Right lobe of liver (tissue), 6 donors: ENCODE measurements around the gene DES. TPM values are rescaled to one million over a fixed set of nuclear protein-coding genes. Genes with fewer than 3 reads are reported as not detected.

Source experiments
- ATAC-seq, 4 donors: fragments of 200-7000 bp; cut with Tn5 transposase; one replicate each; pipeline ENCODE4 v1.9.1; 2020; ENCODE audit warnings: mild to moderate bottlenecking in 4 of 4, moderate library complexity in 4 of 4
- DNase-seq, 3 donors: peaks; one replicate each; pipeline ENCODE4 v3.0.0-alpha.2; 2020
- H3K27ac ChIP-seq, 3 donors: fragments of 200-600 bp; one replicate each; pipeline ENCODE4 v1.8.0; 2022
- H3K27me3 ChIP-seq, 2 donors: fragments of 200-600 bp; one replicate each; pipeline ENCODE4 v1.8.0; 2022
- H3K36me3 ChIP-seq, 4 donors: fragments of 200-600 bp; sonication (generic) in 1 of 4; one replicate each; pipeline versions ENCODE4 v1.5.1 to v1.8.0; 2017 to 2022; ENCODE audit warnings: control low read depth in 1 of 4
- H3K4me1 ChIP-seq, 4 donors: fragments of 200-600 bp; sonication (generic) in 1 of 4; one replicate each; pipeline versions ENCODE4 v1.5.1 to v1.8.0; 2017 to 2022; ENCODE audit warnings: control low read depth in 1 of 4
- H3K4me3 ChIP-seq, 3 donors: fragments of 200-600 bp; one replicate each; pipeline ENCODE4 v1.8.0; 2022
- H3K9me3 ChIP-seq, 4 donors: fragments of 200-600 bp; sonication (generic) in 1 of 4; one replicate each; pipeline versions ENCODE4 v1.5.1 to v1.8.0; 2017 to 2022; ENCODE audit warnings: control low read depth in 1 of 4
- CTCF ChIP-seq, 4 donors: fragments of 200-600 bp in 3 of 4; fragments of 450-650 bp in 1 of 4; IDR thresholded peaks; one replicate each; pipeline versions ENCODE4 v1.5.1 to v1.8.0; 2016 to 2022; ENCODE audit warnings: antibody characterized with exemption in 4 of 4, mild to moderate bottlenecking in 2 of 4
- POLR2A ChIP-seq: fragments of 450-650 bp; IDR thresholded peaks from one replicate; pipeline ENCODE4 v1.6.1; 2017; ENCODE audit warnings: antibody characterized with exemption, mild to moderate bottlenecking
- WGBS: methylation state at CpG from one replicate; pipeline ENCODE4 v1.1.6; 2018; ENCODE audit warnings: low coverage, low lambda C conversion rate; ENCODE audit not compliant: insufficient coverage; ENCODE audit errors: missing lambda C conversion rate; 5-methylcytosine and 5-hydroxymethylcytosine counted together
- intact Hi-C, 2 donors: fragments of 100-400 bp; cut with DNase I; formaldehyde crosslinking; loops; one replicate each; pipeline versions ENCODE4 v1.11.2 to v1.14.1; 2022
- long read RNA-seq: library from polyadenylated mRNA; unstranded; transcript quantifications from one replicate; pipeline ENCODE4 v2.0.0, GENCODE V29; 2019
- total RNA-seq, 6 experiments: library from RNA; depleted of rRNA in 2 of 6; stranded (reverse); fragments of >200 nt in 2 of 6; fragmentation: NEBNext Ultra II Directional in 3 of 6; extraction: Animal tissue kit (Norgen Biotek cat#: 25700) in 3 of 6; gene quantifications; one replicate each; pipeline versions ENCODE4 v1.1.0 to v1.2.4, GENCODE V29; 2016 to 2023
- donor health status: DM: no; HTN: yes; CAD: no.
- donor health status: DM: no; HTN: no; CAD: no.
- donor health status: DM: no; HTN: no; CAD: no.
- donor health status: DM: no; HTN: yes; CAD: no.
- donor health status: DM: no; HTN: yes; CAD: no.

Gene DES
- total RNA-seq, result 10 to 100 TPM in 1 of 6 experiments, 1 to 10 TPM in 5; 1.2 to 25.6 (median 2.5) TPM
- long read RNA-seq, result 0 reads

GRCh38 chr2:219418155-219419011, at the start of gene DES:
Gene DES (plus strand): TSS chr2:219418377. CDS start chr2:219418463, 86 bp downstream.
- no peaks in the 10 kb centered on the region for H3K36me3 ChIP-seq
- H3K4me3 ChIP-seq, result no peak within 1 kb of the TSS
- DNase-seq, result no peak
- no peaks in the 10 kb centered on the region for H3K9me3 ChIP-seq
- WGBS, result 8% methylated on average over 17 of the region's 98 CpGs
- no peak for TF ChIP-seq POLR2A
- no peak for TF ChIP-seq CTCF (IDR thresholded peaks at IDR 0.05)
- H3K27me3 ChIP-seq, result peaks cover 0 to 12% of the 10 kb centered on the region in 2 donors
- no peaks in the 10 kb centered on the region for H3K4me1 ChIP-seq
- no peak for ATAC-seq
- intact Hi-C loops, result no loop called here
- H3K27ac ChIP-seq, result no peak within 1 kb of the TSS

GRCh38 chr2:219368690-219369191, 49.4 kb upstream of the DES start:
- H3K27me3 ChIP-seq, result no peaks in the 10 kb centered on the region
- H3K9me3 ChIP-seq, result no peaks in the 10 kb centered on the region
- TF ChIP-seq CTCF (IDR thresholded peaks at IDR 0.05), result no peak
- no peak for TF ChIP-seq POLR2A
- H3K4me3 ChIP-seq, result no peak overlapping the region
- intact Hi-C loops, result no loop called here
- H3K27ac ChIP-seq, result no peak overlapping the region
- ATAC-seq (peak in 3 of 4 donors; percentile 28 to 47 (median 45)), DNase-seq (no peak)
- WGBS, result 33% methylated on average over 3 of the region's 3 CpGs
- H3K36me3 ChIP-seq, result peaks cover 0 to 6% (median 2%) of the 10 kb centered on the region in 4 donors
- H3K4me1 ChIP-seq, result no peaks in the 10 kb centered on the region

- intact Hi-C loops, result no loop called here
- peak; percentile 90 to 98 (median 94) for ATAC-seq
- Histone ChIP-seq H3K36me3 (peaks cover 0 to 13% (median 3%) of the 10 kb centered on the region in 4 donors), H3K4me3 (no peak overlapping the region), H3K27ac (no peak overlapping the region), H3K9me3 (no peaks in the 10 kb centered on the region), H3K27me3 (no peaks in the 10 kb centered on the region), H3K4me1 (no peaks in the 10 kb centered on the region)
- DNase-seq, result peak; percentile 59 to 84 (median 80)
- TF ChIP-seq POLR2A (no peak), CTCF (IDR thresholded peaks at IDR 0.05) (no peak)
- WGBS, result 25% methylated on average over 2 of the region's 2 CpGs
Observed at GRCh38 chr2:219369447-219369861, 48.7 kb upstream of the DES start.

- no peak for ATAC-seq
- Histone ChIP-seq H3K4me1 (no peaks in the 10 kb centered on the region), H3K9me3 (no peaks in the 10 kb centered on the region), H3K27me3 (no peaks in the 10 kb centered on the region), H3K4me3 (no peak overlapping the region), H3K27ac (no peak overlapping the region), H3K36me3 (peaks cover 0 to 44% (median 17%) of the 10 kb centered on the region in 4 donors)
- TF ChIP-seq POLR2A, result no peak
- no peak for TF ChIP-seq CTCF (IDR thresholded peaks at IDR 0.05)
- no peak for DNase-seq
- intact Hi-C loops, result no loop called here
- WGBS, result 94% methylated on average over 13 of the region's 13 CpGs
Observed at GRCh38 chr2:219378163-219378851, 39.9 kb upstream of the DES start.
